Psoas muscle (tissue), 8 donors: ENCODE results near the gene JADE2. TPM values are rescaled to one million over a fixed set of nuclear protein-coding genes. Genes with fewer than 3 reads are reported as not detected.

Experiments
- ATAC-seq, 4 donors: fragments of 200-7000 bp; cut with Tn5 transposase; one replicate each; pipeline ENCODE4 v1.9.1; 2020; ENCODE audit warnings: moderate library complexity in 3 of 4, mild to moderate bottlenecking in 2 of 4
- DNase-seq, 2 donors: peaks; one replicate each; pipeline ENCODE4 v3.0.0-alpha.2; 2020
- H3K27ac ChIP-seq: fragments of 200-600 bp; one replicate; pipeline ENCODE4 v1.8.0; 2022
- H3K27me3 ChIP-seq, 3 donors: fragments of 200-600 bp in 1 of 3; one replicate each; pipeline versions ENCODE4 v1.6.1 to v1.8.0; 2013 to 2022; ENCODE audit warnings: low read length in 2 of 3, mild to moderate bottlenecking in 2 of 3, moderate library complexity in 1 of 3; ENCODE audit not compliant: insufficient read depth in 3 of 3
- H3K36me3 ChIP-seq, 2 donors: fragments of 200-600 bp in 1 of 2; one replicate each; pipeline versions ENCODE4 v1.6.1 to v1.8.0; 2013 to 2022; ENCODE audit warnings: low read depth in 1 of 2, mild to moderate bottlenecking in 1 of 2, moderate library complexity in 1 of 2; ENCODE audit not compliant: insufficient read depth in 1 of 2
- H3K4me1 ChIP-seq: fragments of 200-600 bp; one replicate; pipeline ENCODE4 v1.8.0; 2022
- H3K4me3 ChIP-seq: fragments of 200-600 bp; one replicate; pipeline ENCODE4 v1.8.0; 2022; ENCODE audit warnings: mild to moderate bottlenecking
- H3K9me3 ChIP-seq: fragments of 200-600 bp; one replicate; pipeline ENCODE4 v1.8.0; 2022
- WGBS, 3 donors: extraction: QIAGEN DNeasy Blood & Tissue Kit; methylation state at CpG; one replicate each; pipeline versions ENCODE4 v1.1.6 to v1.1.7; 2013; 5-methylcytosine and 5-hydroxymethylcytosine counted together
- intact Hi-C, 2 donors: fragments of 100-400 bp; cut with DNase I; formaldehyde crosslinking; loops; one replicate each; pipeline versions ENCODE4 v1.11.0 to v1.14.2; 2022
- polyA plus RNA-seq, 3 donors: library from polyadenylated mRNA; stranded (reverse); fragments of 200-250 nt; gene quantifications; one replicate each; pipeline ENCODE4 v1.2.3, GENCODE V29; 2013
- total RNA-seq, 4 donors: library from RNA; stranded (reverse); fragmentation: NEBNext Ultra II Directional in 2 of 4; extraction: Animal tissue kit (Norgen Biotek cat#: 25700) in 2 of 4; gene quantifications; one replicate each; pipeline versions ENCODE4 v1.2.1 to v1.2.4, GENCODE V29; 2021 to 2023
- TF ChIP-seq, protein P1 (sequence below): fragments of 200-600 bp; IDR thresholded peaks from one replicate; pipeline ENCODE4 v1.8.0; 2022; ENCODE audit warnings: antibody characterized with exemption
- donor health status: healthy with polysubstance abuse.
- donor health status: DM: no; HTN: no; CAD: no; lungs with moderate emphysema.
- donor health status: Bipolar disorder and iron deficiency.
- donor health status: healthy.
- donor health status: DM: yes; HTN: yes; CAD: no.
- donor health status: DM: no; HTN: no; CAD: no.
- donor health status: DM: no; HTN: no; CAD: no.
- donor health status: DM: yes; HTN: yes; CAD: no.

Gene JADE2
- total and polyA plus RNA-seq, 7 donors: 5.0 to 15.1 (median 10.1) TPM

DNA sequence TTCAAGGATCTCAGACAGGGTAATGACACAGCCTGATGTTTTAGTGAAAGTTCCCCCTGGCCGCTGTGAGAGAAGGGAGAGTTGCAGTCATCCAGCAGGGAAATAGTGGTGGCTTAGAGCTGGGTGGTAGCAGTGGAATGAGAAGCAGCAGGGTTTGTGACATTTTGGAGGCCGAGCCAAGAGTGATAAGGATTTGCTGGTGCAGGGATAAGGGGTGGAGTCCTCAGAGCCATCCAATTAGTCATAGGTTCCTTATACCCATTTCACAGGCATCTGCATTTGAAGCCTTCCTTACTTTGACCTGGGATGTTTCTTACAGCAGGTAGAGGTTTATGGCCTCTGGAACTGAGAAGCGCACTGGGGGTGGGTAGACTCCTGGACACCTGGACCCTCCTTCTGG is 12.8 kb downstream of the JADE2 start:
- Histone ChIP-seq H3K27me3 (no peaks in the 10 kb centered on the region), H3K36me3 (peaks cover 0 to 56% of the 10 kb centered on the region in 2 donors), H3K27ac (no peak overlapping the region), H3K9me3 (no peaks in the 10 kb centered on the region), H3K4me1 (peaks cover under 1% of the 10 kb centered on the region), H3K4me3 (no peak overlapping the region)
- TF ChIP-seq, protein P1, sequence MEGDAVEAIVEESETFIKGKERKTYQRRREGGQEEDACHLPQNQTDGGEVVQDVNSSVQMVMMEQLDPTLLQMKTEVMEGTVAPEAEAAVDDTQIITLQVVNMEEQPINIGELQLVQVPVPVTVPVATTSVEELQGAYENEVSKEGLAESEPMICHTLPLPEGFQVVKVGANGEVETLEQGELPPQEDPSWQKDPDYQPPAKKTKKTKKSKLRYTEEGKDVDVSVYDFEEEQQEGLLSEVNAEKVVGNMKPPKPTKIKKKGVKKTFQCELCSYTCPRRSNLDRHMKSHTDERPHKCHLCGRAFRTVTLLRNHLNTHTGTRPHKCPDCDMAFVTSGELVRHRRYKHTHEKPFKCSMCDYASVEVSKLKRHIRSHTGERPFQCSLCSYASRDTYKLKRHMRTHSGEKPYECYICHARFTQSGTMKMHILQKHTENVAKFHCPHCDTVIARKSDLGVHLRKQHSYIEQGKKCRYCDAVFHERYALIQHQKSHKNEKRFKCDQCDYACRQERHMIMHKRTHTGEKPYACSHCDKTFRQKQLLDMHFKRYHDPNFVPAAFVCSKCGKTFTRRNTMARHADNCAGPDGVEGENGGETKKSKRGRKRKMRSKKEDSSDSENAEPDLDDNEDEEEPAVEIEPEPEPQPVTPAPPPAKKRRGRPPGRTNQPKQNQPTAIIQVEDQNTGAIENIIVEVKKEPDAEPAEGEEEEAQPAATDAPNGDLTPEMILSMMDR: no peak
- DNase-seq: no peak
- 82 to 87% (median 85%) methylated on average over 3 of the region's 3 CpGs for WGBS, 3 donors
- no peak for ATAC-seq
- intact Hi-C loops: loop anchor here in 1 of 2 donors (5.0 kb wide), 1 partner anchor 39 kb away; no protein-coding TSS in a partner anchor

- Histone ChIP-seq H3K4me3 (no peak overlapping the region), H3K9me3 (no peaks in the 10 kb centered on the region), H3K27me3 (no peaks in the 10 kb centered on the region), H3K27ac (no peak overlapping the region), H3K36me3 (peaks cover 0 to 56% of the 10 kb centered on the region in 2 donors), H3K4me1 (no peaks in the 10 kb centered on the region)
- WGBS, 3 donors: 86 to 95% (median 88%) methylated on average over 2 of the region's 2 CpGs
- TF ChIP-seq, protein P1: no peak
- intact Hi-C loops: loop anchor here in 1 of 2 donors (5.0 kb wide), 1 partner anchor 38 kb away; no protein-coding TSS in a partner anchor
- no peak for ATAC-seq
- no peak for DNase-seq
These were observed 14.3 kb downstream of the JADE2 start for GRCh38 chr5:134539732-134540131.

DNA sequence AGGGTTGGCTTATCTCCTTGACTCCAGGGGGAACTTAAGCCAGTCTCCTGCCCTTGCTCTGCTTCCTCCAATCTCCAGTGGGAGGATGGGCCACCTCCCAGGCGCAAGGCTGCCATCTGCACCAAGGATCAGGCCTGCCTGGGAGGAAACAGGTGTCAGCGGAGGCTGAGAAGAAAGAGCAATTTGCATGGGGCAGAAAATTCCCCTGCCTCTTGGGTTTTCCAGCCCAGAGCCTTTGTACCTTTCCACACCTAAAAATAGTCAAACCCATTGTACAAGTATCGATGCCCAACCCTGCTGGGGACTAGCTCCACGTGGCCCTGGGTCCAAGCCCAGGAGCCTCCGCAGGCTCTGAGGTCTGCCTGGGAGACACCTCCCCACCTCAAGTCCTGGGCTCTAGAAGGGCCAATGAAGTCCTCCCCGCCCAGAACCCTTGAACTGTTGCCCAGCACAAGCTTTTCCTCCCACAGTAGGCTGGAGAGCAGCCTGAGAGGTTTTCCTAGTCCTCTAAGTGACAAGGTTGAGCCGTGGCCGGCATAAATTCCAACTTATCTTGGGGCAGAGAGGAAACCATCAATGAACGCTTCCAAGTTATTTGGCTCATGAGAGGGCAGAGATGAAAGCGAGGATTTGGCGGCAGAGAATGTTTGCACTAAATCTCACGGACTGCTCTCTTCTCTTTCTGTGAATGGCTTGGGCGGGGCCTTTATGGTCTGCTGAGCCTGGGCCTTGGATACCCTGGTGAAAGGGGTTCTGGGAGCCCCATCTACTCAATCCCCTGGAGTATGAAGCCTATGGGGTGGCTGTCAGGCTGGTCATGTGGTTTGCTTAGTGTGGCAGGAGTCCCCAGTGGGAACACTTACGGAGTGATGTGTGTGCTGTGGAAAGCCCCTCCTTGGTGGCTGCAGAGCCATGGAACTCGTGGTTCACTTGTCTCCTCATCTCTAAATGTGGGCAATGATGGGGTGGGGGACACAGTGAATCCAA is 15.6 kb downstream of the JADE2 start:
- H3K4me3 ChIP-seq: no peak overlapping the region
- ATAC-seq: no peak

DNA sequence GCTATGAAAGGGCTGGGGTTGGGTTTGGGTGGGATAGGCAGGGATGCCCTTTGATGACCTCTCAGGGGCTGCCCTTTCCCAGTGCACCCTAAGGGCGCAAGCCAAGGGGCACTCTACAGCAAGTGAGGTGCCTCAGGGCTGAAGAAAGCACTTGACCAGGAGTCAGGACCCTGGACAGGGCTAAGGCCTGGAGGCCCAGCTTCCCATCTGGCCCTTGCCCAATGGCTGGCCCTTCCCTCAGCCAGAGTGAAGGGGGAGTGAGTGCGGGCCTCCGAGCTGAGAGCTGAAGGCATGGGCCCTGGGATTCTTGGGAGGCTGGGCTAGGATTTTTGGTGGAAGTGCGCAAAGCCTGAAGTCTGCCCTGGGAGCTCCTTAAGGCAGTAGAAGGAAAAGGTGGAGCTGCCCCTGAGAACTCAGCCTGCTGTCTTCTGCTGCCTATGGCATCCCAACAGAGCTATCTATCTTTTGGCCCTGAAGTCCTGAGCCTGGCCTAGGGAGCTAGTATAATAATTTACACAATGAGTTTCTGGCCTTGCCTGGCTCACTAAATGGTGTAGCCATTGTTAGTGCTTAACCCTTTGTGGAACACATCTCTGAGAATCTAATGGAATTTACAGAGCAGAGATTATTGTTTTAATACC is 16.4 kb downstream of the JADE2 start:
- ATAC-seq (peak in 1 of 4 donors; percentile 37), DNase-seq (peak in 1 of 2 donors; percentile 49)
- TF ChIP-seq, protein P1: no peak
- H3K27me3 ChIP-seq: no peaks in the 10 kb centered on the region
- WGBS, 3 donors: 59 to 71% (median 64%) methylated on average over 4 of the region's 4 CpGs
- no peak overlapping the region for H3K27ac ChIP-seq
- peaks cover 0 to 54% of the 10 kb centered on the region in 2 donors for H3K36me3 ChIP-seq
- H3K4me1 ChIP-seq: peaks cover 3% of the 10 kb centered on the region
- no peaks in the 10 kb centered on the region for H3K9me3 ChIP-seq
- intact Hi-C loops: no loop called here
- H3K4me3 ChIP-seq: no peak overlapping the region

More for the DNA sequence above, 15.6 kb downstream of the JADE2 start:
- Histone ChIP-seq H3K27ac (no peak overlapping the region), H3K36me3 (peaks cover 0 to 60% of the 10 kb centered on the region in 2 donors), H3K9me3 (no peaks in the 10 kb centered on the region), H3K27me3 (no peaks in the 10 kb centered on the region), H3K4me1 (peaks cover 3% of the 10 kb centered on the region)
- WGBS, 3 donors: 88 to 91% (median 89%) methylated on average over 15 of the region's 15 CpGs
- intact Hi-C loops: no loop called here
- TF ChIP-seq, protein P1: no peak
- DNase-seq: peak in 1 of 2 donors; percentile 2
